ENCODE data around the gene TYW3. TPM values are rescaled to one million over a fixed set of nuclear protein-coding genes. Genes with fewer than 3 reads are reported as not detected.
"Not testable (repeated sequence)": the region's sequence is repeated elsewhere in the genome, so short reads cannot be mapped to it uniquely, and the experiment has no call there.

The TYW3 gene
- total and polyA plus RNA-seq, 2 of the 8 experiments (the other 6 are each of a cell fraction or from before 2014, with no cell fraction given): 6.9 to 31.4 TPM

DNA sequence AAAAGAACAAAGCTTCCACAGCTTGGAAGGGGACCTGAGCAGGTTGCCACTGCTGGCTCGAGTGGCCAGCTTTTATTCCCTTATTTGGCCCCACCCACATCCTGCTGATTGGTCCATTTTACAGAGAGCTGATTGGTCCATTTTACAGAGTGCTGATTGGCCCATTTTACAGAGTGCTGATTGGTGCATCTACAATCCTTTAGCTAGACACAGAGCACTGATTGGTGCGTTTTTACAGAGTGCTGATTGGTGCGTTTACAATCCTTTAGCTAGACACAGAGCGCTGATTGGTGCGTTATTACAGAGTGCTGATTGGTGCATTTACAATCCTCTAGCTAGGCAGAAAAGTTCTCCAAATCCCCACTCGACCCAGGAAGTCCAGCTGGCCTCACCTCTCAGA is 12.3 kb downstream of the TYW3 start:
- H2BK120ac ChIP-seq (replicated peaks; ENCODE audit: low read depth, low read length); H3K27me3 ChIP-seq (replicated peaks in 1 of 4; ENCODE audit: control insufficient read depth in 3 of 4, extremely low read depth in 1 of 4, insufficient read depth in 3 of 4, low read length in 3 of 4); H3K4me1 ChIP-seq (replicated peaks in 1 of 4; ENCODE audit: control insufficient read depth in 3 of 4, insufficient read depth in 4 of 4, low read length in 3 of 4); H3K23me2 ChIP-seq (ENCODE audit: low read depth, low read length); H3K79me2 ChIP-seq (ENCODE audit: control insufficient read depth in 1 of 2, insufficient read depth in 2 of 2, low read length in 2 of 2); H4K20me1 ChIP-seq (replicated peaks in 1 of 2; ENCODE audit: control insufficient read depth in 1 of 2, insufficient read depth in 2 of 2, low read length in 2 of 2); FAIRE-seq; H3K56ac ChIP-seq (replicated peaks; ENCODE audit: insufficient read length, low read depth, low read length); H2BK20ac ChIP-seq (ENCODE audit: low read length); H3K18ac ChIP-seq (ENCODE audit: extremely low read depth, low read length); H2AK5ac ChIP-seq (ENCODE audit: low read depth, low read length); H2BK12ac ChIP-seq (ENCODE audit: low read depth, low read length); H3K4me3 ChIP-seq (ENCODE audit: extremely low read depth in 1 of 4, insufficient read depth in 2 of 4, low read depth in 3 of 4, low read length in 4 of 4); DNase-seq (ENCODE audit: low read depth in 1 of 2, low spot score in 2 of 2); H2AFZ ChIP-seq (ENCODE audit: low read length); H3K79me1 ChIP-seq (ENCODE audit: low read depth, low read length); H3K23ac ChIP-seq (ENCODE audit: insufficient read length); H4K5ac ChIP-seq (ENCODE audit: insufficient read length, low read depth, low read length); POLR2A ChIA-PET (ENCODE audit: partially characterized antibody); H3K4ac ChIP-seq (replicated peaks; ENCODE audit: insufficient read length, low read depth, low read length); H3K9ac ChIP-seq (replicated peaks in 1 of 4; ENCODE audit: extremely low read depth in 1 of 4, low read depth in 3 of 4, low read length in 3 of 4); H4K91ac ChIP-seq (replicated peaks; ENCODE audit: insufficient read length, low read length); H2BK15ac ChIP-seq (ENCODE audit: low read length); H3K27ac ChIP-seq (ENCODE audit: low read depth, low read length); H3K14ac ChIP-seq (ENCODE audit: insufficient read length); H3K4me2 ChIP-seq (ENCODE audit: insufficient read depth in 1 of 2, low read depth in 2 of 2, low read length in 2 of 2); H2BK5ac ChIP-seq (ENCODE audit: low read depth, low read length); H4K8ac ChIP-seq (ENCODE audit: extremely low read depth, insufficient read depth, low read length): not testable (repeated sequence)
- CTCF ChIA-PET (ENCODE audit: partially characterized antibody): interaction anchor here (0.6 to 1.3 kb wide), 4 partner anchors 11 to 410 kb away, joined by 3 to 9 read pairs (median 4); partner anchors contain the start of genes CRYZ and TYW3
- H3K36me3 ChIP-seq (ENCODE audit: control insufficient read depth in 2 of 4, insufficient read depth in 4 of 4, low read length in 3 of 4): peaks cover 0 to 27% (median 12%) of the 10 kb centered on the region in 4 experiments; a peak in 5 of 8 replicates
- 95% methylated on average over 6 of the region's 6 CpGs; no CpG with 5 or more reads in 1 of the 2 experiments for WGBS, 2 experiments (ENCODE audit: extremely low coverage in 1 of 2, insufficient coverage in 1 of 2, insufficient read length in 1 of 2, insufficient replicate concordance in 2 of 2, low coverage in 1 of 2, low lambda C conversion rate in 2 of 2, missing lambda C conversion rate in 1 of 2)
- H3K9me3 ChIP-seq (ENCODE audit: insufficient read depth in 2 of 2, low read depth in 1 of 2, low read length in 1 of 2): peaks cover 5 to 12% of the 10 kb centered on the region in 2 experiments; a peak in 2 of 4 replicates
